ENCODE results near the gene LRP1.
"Not testable (repeated sequence)": the region's sequence is repeated elsewhere in the genome, so short reads cannot be mapped to it uniquely, and the experiment has no call there.

LRP1 gene

GRCh38 chr12:57118711-57119271, 9.5 kb upstream of the LRP1 start:
- TF ChIP-seq, protein P1, sequence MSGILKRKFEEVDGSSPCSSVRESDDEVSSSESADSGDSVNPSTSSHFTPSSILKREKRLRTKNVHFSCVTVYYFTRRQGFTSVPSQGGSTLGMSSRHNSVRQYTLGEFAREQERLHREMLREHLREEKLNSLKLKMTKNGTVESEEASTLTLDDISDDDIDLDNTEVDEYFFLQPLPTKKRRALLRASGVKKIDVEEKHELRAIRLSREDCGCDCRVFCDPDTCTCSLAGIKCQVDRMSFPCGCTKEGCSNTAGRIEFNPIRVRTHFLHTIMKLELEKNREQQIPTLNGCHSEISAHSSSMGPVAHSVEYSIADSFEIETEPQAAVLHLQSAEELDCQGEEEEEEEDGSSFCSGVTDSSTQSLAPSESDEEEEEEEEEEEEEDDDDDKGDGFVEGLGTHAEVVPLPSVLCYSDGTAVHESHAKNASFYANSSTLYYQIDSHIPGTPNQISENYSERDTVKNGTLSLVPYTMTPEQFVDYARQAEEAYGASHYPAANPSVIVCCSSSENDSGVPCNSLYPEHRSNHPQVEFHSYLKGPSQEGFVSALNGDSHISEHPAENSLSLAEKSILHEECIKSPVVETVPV (CRISPR knock-in tag; IDR thresholded peaks at IDR 0.05), result no peak
- no peak for TF ChIP-seq SNAI2 (CRISPR knock-in tag; IDR thresholded peaks at IDR 0.05)
- TF ChIP-seq, protein P2, sequence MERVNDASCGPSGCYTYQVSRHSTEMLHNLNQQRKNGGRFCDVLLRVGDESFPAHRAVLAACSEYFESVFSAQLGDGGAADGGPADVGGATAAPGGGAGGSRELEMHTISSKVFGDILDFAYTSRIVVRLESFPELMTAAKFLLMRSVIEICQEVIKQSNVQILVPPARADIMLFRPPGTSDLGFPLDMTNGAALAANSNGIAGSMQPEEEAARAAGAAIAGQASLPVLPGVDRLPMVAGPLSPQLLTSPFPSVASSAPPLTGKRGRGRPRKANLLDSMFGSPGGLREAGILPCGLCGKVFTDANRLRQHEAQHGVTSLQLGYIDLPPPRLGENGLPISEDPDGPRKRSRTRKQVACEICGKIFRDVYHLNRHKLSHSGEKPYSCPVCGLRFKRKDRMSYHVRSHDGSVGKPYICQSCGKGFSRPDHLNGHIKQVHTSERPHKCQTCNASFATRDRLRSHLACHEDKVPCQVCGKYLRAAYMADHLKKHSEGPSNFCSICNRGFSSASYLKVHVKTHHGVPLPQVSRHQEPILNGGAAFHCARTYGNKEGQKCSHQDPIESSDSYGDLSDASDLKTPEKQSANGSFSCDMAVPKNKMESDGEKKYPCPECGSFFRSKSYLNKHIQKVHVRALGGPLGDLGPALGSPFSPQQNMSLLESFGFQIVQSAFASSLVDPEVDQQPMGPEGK (CRISPR knock-in tag; IDR thresholded peaks at IDR 0.05; ENCODE audit: borderline replicate concordance), result no peak
- no peak for TF ChIP-seq ZNF70 (CRISPR knock-in tag; IDR thresholded peaks at IDR 0.05)
- TF ChIP-seq PPARA (CRISPR knock-in tag; IDR thresholded peaks at IDR 0.05; ENCODE audit: borderline replicate concordance), result no peak
- no peak for TF ChIP-seq ZC3H10 (CRISPR knock-in tag; IDR thresholded peaks at IDR 0.05)
- TF ChIP-seq ZFP30 (CRISPR knock-in tag; IDR thresholded peaks at IDR 0.05), result no peak
- TF ChIP-seq ISL1 (CRISPR knock-in tag; IDR thresholded peaks at IDR 0.05), result no peak
- TF ChIP-seq CSDC2 (CRISPR knock-in tag; IDR thresholded peaks at IDR 0.05), result no peak
- no peak for TF ChIP-seq TSHZ2 (CRISPR knock-in tag; IDR thresholded peaks at IDR 0.05)
- TF ChIP-seq ZFP3 (CRISPR knock-in tag; IDR thresholded peaks at IDR 0.05), result no peak
- TF ChIP-seq ZNF565 (CRISPR knock-in tag; conservative IDR thresholded peaks at IDR 0.05; ENCODE audit: low read depth), result no peak
- TF ChIP-seq TOX (CRISPR knock-in tag; IDR thresholded peaks at IDR 0.05; ENCODE audit: borderline replicate concordance), result no peak
- no peak for TF ChIP-seq TCF4 (CRISPR knock-in tag; IDR thresholded peaks at IDR 0.05; ENCODE audit: borderline replicate concordance)
- no peak for TF ChIP-seq CREB5 (CRISPR knock-in tag; IDR thresholded peaks at IDR 0.05; ENCODE audit: low read depth)
- TF ChIP-seq ARNTL (CRISPR knock-in tag; IDR thresholded peaks at IDR 0.05; ENCODE audit: borderline replicate concordance, low read depth), result no peak
- TF ChIP-seq GLIS3 (CRISPR knock-in tag; IDR thresholded peaks at IDR 0.05), result no peak
- TF ChIP-seq OSR1 (CRISPR knock-in tag; IDR thresholded peaks at IDR 0.05), result no peak
- TF ChIP-seq ESRRG (CRISPR knock-in tag; IDR thresholded peaks at IDR 0.05), result no peak
- no peak for ATAC-seq

DNA sequence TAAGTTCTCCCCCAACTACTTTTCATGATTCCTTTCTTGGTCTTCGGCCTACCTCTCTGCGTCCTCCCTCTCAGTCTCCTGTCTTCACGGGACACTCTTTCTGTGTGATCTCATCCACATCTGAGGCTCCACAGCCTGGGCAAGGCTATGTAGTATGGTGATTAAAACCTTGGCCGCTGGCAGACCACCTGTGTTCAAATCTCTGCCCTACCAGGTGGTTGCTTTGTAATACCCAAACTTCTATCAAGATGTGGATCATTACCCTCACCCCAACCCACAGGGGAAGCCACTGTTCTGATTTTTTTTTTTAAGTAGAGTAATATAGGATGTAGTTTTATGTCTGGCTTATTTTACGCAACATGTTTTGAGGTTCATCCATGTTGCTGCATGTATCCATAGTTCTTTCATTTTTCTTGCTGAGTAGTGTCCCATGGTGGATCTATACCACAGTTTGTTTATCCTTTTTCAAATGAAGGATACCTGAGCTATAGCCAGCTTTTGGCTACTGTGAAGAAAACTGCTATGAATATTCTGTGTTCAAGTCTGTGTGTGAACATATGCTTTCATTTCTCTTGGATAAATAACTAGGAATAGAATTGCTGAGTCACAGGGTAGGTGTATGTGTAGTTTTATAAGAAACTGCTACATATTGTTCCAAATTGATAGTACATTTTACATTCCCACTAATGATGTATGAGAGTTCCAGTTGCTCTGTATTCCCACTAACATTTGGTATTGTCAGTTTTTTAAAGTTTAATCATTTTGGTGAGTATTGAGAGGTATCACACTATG, 8.8 kb upstream of the LRP1 start:
- TF ChIP-seq ESRRG (CRISPR knock-in tag; IDR thresholded peaks at IDR 0.05) (no peak), ZC3H10 (CRISPR knock-in tag; IDR thresholded peaks at IDR 0.05) (no peak)
- TF ChIP-seq, protein P3, sequence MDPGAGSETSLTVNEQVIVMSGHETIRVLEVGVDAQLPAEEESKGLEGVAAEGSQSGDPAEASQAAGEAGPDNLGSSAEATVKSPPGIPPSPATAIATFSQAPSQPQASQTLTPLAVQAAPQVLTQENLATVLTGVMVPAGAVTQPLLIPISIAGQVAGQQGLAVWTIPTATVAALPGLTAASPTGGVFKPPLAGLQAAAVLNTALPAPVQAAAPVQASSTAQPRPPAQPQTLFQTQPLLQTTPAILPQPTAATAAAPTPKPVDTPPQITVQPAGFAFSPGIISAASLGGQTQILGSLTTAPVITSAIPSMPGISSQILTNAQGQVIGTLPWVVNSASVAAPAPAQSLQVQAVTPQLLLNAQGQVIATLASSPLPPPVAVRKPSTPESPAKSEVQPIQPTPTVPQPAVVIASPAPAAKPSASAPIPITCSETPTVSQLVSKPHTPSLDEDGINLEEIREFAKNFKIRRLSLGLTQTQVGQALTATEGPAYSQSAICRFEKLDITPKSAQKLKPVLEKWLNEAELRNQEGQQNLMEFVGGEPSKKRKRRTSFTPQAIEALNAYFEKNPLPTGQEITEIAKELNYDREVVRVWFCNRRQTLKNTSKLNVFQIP (CRISPR knock-in tag; IDR thresholded peaks at IDR 0.05; ENCODE audit: borderline replicate concordance, low read depth), result no peak
- ATAC-seq, result no peak

DNA sequence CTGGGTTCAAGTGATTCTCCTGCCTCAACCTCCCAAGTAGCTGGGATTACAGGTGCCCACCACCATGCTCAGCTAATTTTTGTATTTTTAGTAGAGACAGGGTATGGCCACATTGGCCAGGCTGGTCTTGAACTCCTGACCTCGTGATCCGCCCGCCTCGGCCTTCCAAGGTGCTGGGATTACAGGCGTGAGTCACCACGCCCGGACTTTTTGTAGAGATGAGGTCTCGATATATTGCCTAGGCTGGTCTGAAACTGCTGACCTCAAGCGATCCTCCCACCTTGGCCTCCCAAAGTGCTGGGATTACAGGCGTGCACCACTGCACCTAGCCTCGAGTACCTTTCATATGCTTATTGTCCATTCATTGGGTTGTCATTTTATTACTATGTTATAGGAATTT, 7.6 kb upstream of the LRP1 start:
- ATAC-seq, result not testable (repeated sequence)
